Measurements from ENCODE around the gene CAMKMT.

The CAMKMT gene

GRCh38 chr2:44548221-44549098 lies 186.7 kb downstream of the CAMKMT start:
- DNase-seq (ENCODE audit: low read depth in 1 of 2, low spot score in 1 of 2), result no peak

- DNase-seq (ENCODE audit: low read depth in 1 of 2, low spot score in 1 of 2), result no peak
Observed at GRCh38 chr2:44549099-44549471, 187.3 kb downstream of the CAMKMT start.

GRCh38 chr2:44549856-44550255 lies 188.1 kb downstream of the CAMKMT start:
- DNase-seq (ENCODE audit: low read depth in 1 of 2, low spot score in 1 of 2), result no peak

- no peak for DNase-seq (ENCODE audit: low read depth in 1 of 2, low spot score in 1 of 2)
Observed at GRCh38 chr2:44550561-44550960, 188.8 kb downstream of the CAMKMT start.

GRCh38 chr2:44551497-44551896 lies 189.8 kb downstream of the CAMKMT start:
- DNase-seq (ENCODE audit: low read depth in 1 of 2, low spot score in 1 of 2), result no peak

- DNase-seq (ENCODE audit: low read depth in 1 of 2, low spot score in 1 of 2), result no peak
Observed at GRCh38 chr2:44553456-44553855, 191.7 kb downstream of the CAMKMT start.

GRCh38 chr2:44555700-44556099 lies 194.0 kb downstream of the CAMKMT start:
- DNase-seq (ENCODE audit: low read depth in 1 of 2, low spot score in 1 of 2), result no peak

- no peak for DNase-seq (ENCODE audit: low read depth in 1 of 2, low spot score in 1 of 2)
Observed at GRCh38 chr2:44559108-44559507, 197.4 kb downstream of the CAMKMT start.

GRCh38 chr2:44560352-44560751 lies 198.6 kb downstream of the CAMKMT start:
- DNase-seq (ENCODE audit: low read depth in 1 of 2, low spot score in 1 of 2), result no peak

- DNase-seq (ENCODE audit: low read depth in 1 of 2, low spot score in 1 of 2), result no peak
Observed at GRCh38 chr2:44560941-44561340, 199.2 kb downstream of the CAMKMT start.

GRCh38 chr2:44562737-44563136 lies 201.0 kb downstream of the CAMKMT start:
- no peak for DNase-seq (ENCODE audit: low read depth in 1 of 2, low spot score in 1 of 2)

- DNase-seq (ENCODE audit: low read depth in 1 of 2, low spot score in 1 of 2), result no peak
Observed at GRCh38 chr2:44564752-44565151, 203.0 kb downstream of the CAMKMT start.

GRCh38 chr2:44566059-44566458 lies 204.3 kb downstream of the CAMKMT start:
- DNase-seq (ENCODE audit: low read depth in 1 of 2, low spot score in 1 of 2), result no peak

GRCh38 chr2:44569491-44569890 lies 207.7 kb downstream of the CAMKMT start:
- DNase-seq (ENCODE audit: low read depth in 1 of 2, low spot score in 1 of 2), result no peak

GRCh38 chr2:44570271-44570670 lies 208.5 kb downstream of the CAMKMT start:
- DNase-seq (ENCODE audit: low read depth in 1 of 2, low spot score in 1 of 2), result no peak

- DNase-seq (ENCODE audit: low read depth in 1 of 2, low spot score in 1 of 2), result no peak
Observed at GRCh38 chr2:44570777-44571176, 209.0 kb downstream of the CAMKMT start.

GRCh38 chr2:44572196-44572900 lies 210.6 kb downstream of the CAMKMT start:
- no peak for DNase-seq (ENCODE audit: low read depth in 1 of 2, low spot score in 1 of 2)

- DNase-seq (ENCODE audit: low read depth in 1 of 2, low spot score in 1 of 2), result no peak
Observed at GRCh38 chr2:44573996-44574395, 212.2 kb downstream of the CAMKMT start.

- no peak for DNase-seq (ENCODE audit: low read depth in 1 of 2, low spot score in 1 of 2)
Observed at GRCh38 chr2:44578471-44579093, 216.8 kb downstream of the CAMKMT start.

GRCh38 chr2:44579115-44579836 lies 217.5 kb downstream of the CAMKMT start:
- no peak for DNase-seq (ENCODE audit: low read depth in 1 of 2, low spot score in 1 of 2)

- no peak for DNase-seq (ENCODE audit: low read depth in 1 of 2, low spot score in 1 of 2)
Observed at GRCh38 chr2:44579837-44580230, 218.1 kb downstream of the CAMKMT start.
